ENCODE measurements around the gene PAPPA2. TPM values are rescaled to one million over a fixed set of nuclear protein-coding genes. Genes with fewer than 3 reads are reported as not detected.

Gene PAPPA2
- total and polyA plus RNA-seq, 9 of the 15 experiments (the other 6 are each of a cell fraction or from before 2014, with no cell fraction given), result 0.01 to 0.15 (median 0.05) TPM; not detected in 2

DNA sequence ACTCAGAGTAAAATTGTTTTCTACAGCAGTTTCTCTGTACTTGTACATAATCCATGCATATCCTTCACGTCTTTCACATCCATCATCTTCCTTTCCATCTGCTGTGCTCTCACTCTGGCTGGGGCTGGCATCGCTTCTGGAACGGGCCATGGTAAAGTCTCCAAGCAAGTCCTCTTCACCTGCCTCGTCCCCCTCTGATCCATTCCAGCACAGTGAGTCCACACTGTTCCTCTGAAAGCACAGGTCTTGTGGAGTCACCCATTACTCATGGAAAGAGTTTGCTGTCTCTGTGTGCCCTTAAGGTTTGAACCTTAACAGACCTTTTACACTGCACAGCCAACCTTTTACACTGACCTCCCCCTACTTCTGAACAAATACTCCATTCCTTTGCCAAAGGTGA, 387.9 kb downstream of the PAPPA2 start:
- in situ Hi-C loops (cut with MboI), result no loop called here
- CTCF ChIA-PET (ENCODE audit: low intra/inter-chr PET ratio), result no interaction called here
- 40% methylated on average over 4 of the region's 4 CpGs for WGBS (ENCODE audit: insufficient coverage, low coverage, missing lambda C conversion rate)

More for the DNA sequence above, 387.9 kb downstream of the PAPPA2 start:
- TF ChIP-seq, protein P1, sequence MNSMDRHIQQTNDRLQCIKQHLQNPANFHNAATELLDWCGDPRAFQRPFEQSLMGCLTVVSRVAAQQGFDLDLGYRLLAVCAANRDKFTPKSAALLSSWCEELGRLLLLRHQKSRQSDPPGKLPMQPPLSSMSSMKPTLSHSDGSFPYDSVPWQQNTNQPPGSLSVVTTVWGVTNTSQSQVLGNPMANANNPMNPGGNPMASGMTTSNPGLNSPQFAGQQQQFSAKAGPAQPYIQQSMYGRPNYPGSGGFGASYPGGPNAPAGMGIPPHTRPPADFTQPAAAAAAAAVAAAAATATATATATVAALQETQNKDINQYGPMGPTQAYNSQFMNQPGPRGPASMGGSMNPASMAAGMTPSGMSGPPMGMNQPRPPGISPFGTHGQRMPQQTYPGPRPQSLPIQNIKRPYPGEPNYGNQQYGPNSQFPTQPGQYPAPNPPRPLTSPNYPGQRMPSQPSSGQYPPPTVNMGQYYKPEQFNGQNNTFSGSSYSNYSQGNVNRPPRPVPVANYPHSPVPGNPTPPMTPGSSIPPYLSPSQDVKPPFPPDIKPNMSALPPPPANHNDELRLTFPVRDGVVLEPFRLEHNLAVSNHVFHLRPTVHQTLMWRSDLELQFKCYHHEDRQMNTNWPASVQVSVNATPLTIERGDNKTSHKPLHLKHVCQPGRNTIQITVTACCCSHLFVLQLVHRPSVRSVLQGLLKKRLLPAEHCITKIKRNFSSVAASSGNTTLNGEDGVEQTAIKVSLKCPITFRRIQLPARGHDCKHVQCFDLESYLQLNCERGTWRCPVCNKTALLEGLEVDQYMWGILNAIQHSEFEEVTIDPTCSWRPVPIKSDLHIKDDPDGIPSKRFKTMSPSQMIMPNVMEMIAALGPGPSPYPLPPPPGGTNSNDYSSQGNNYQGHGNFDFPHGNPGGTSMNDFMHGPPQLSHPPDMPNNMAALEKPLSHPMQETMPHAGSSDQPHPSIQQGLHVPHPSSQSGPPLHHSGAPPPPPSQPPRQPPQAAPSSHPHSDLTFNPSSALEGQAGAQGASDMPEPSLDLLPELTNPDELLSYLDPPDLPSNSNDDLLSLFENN (IDR thresholded peaks at IDR 0.05; ENCODE audit: low read depth in 2 of 2, low read length in 2 of 2), result no peak
- TF ChIP-seq FOXJ3 (CRISPR knock-in tag; IDR thresholded peaks at IDR 0.05) (no peak), CEBPB (tag; IDR thresholded peaks at IDR 0.05) (no peak), FOSL1 (tag; conservative IDR thresholded peaks at IDR 0.05) (0 out of 2 replicates have a peak, but pooled peaks have one; percentile 18)
- TF ChIP-seq, protein P2, sequence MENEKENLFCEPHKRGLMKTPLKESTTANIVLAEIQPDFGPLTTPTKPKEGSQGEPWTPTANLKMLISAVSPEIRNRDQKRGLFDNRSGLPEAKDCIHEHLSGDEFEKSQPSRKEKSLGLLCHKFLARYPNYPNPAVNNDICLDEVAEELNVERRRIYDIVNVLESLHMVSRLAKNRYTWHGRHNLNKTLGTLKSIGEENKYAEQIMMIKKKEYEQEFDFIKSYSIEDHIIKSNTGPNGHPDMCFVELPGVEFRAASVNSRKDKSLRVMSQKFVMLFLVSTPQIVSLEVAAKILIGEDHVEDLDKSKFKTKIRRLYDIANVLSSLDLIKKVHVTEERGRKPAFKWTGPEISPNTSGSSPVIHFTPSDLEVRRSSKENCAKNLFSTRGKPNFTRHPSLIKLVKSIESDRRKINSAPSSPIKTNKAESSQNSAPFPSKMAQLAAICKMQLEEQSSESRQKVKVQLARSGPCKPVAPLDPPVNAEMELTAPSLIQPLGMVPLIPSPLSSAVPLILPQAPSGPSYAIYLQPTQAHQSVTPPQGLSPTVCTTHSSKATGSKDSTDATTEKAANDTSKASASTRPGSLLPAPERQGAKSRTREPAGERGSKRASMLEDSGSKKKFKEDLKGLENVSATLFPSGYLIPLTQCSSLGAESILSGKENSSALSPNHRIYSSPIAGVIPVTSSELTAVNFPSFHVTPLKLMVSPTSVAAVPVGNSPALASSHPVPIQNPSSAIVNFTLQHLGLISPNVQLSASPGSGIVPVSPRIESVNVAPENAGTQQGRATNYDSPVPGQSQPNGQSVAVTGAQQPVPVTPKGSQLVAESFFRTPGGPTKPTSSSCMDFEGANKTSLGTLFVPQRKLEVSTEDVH (IDR thresholded peaks at IDR 0.05; ENCODE audit: low read depth, partially characterized antibody), result no peak
- TF ChIP-seq, protein P3, sequence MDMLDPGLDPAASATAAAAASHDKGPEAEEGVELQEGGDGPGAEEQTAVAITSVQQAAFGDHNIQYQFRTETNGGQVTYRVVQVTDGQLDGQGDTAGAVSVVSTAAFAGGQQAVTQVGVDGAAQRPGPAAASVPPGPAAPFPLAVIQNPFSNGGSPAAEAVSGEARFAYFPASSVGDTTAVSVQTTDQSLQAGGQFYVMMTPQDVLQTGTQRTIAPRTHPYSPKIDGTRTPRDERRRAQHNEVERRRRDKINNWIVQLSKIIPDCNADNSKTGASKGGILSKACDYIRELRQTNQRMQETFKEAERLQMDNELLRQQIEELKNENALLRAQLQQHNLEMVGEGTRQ (CRISPR knock-in tag; IDR thresholded peaks at IDR 0.05), result no peak
- POLR2A ChIA-PET, result no interaction called here
- Histone ChIP-seq H4K20me1 (replicated peaks; ENCODE audit: control insufficient read depth, insufficient read depth, low read length) (no peaks in the 10 kb centered on the region), H3K4me1 (replicated peaks in 1 of 2; ENCODE audit: control insufficient read depth in 2 of 2, insufficient read depth in 2 of 2, low read length in 2 of 2) (peaks cover 12 to 41% of the 10 kb centered on the region in 2 experiments), H3K9me3 (replicated peaks; ENCODE audit: control insufficient read depth, insufficient read depth, low read depth, low read length) (no peaks in the 10 kb centered on the region), H3K36me3 (ENCODE audit: control insufficient read depth, insufficient read depth, low read length) (no peaks in the 10 kb centered on the region), H2AFZ (ENCODE audit: low read depth, low read length) (no peak overlapping the region; the same call in 1 of the 2 replicates), H3K79me2 (ENCODE audit: control insufficient read depth, insufficient read depth, low read length) (no peaks in the 10 kb centered on the region), H3K9me1 (ENCODE audit: control insufficient read depth, insufficient read depth, low read length) (no peaks in the 10 kb centered on the region), H3K4me3 (no peak overlapping the region), H3K27me3 (ENCODE audit: control insufficient read depth in 2 of 2, insufficient read depth in 2 of 2, low read length in 2 of 2) (no peaks in the 10 kb centered on the region), H3K27ac (ENCODE audit: extremely low read depth, low read depth, low read length) (no peak overlapping the region), H3K9ac (ENCODE audit: insufficient read depth in 1 of 2, low read depth in 2 of 2, low read length in 2 of 2) (no peak overlapping the region), H3K4me2 (ENCODE audit: insufficient read depth, low read length) (no peak overlapping the region)
- BruUV-seq (replicated peaks), result no TSS peak
- intact Hi-C loops (cut with micrococcal nuclease), result no loop called here
- DNase-seq (ENCODE audit: extremely low read depth in 1 of 4, low spot score in 3 of 4) (no peak), FAIRE-seq (no peak), ATAC-seq (no peak)
